CD4-positive, alpha-beta T cell (primary cell): ENCODE data around the gene CDH13. TPM values are rescaled to one million over a fixed set of nuclear protein-coding genes. Genes with fewer than 3 reads are reported as not detected.

ENCODE experiments used
- ATAC-seq: fragments of 200-7000 bp; cut with Tn5 transposase; one replicate; pipeline ENCODE4 v1.10.0; 2022; ENCODE audit warnings: mild to moderate bottlenecking; ENCODE audit not compliant: poor library complexity
- CTCF ChIA-PET: fragments of 350-600 bp; sonication (Branson Sonifier 250); formaldehyde crosslinking; loops from one replicate; lab custom pipeline; 2021; ENCODE audit warnings: antibody characterized with exemption, inconsistent platforms; lab: Charles Lee
- POLR2A ChIA-PET: fragments of 350-600 bp; sonication (Branson Sonifier 250); formaldehyde crosslinking; loops from one replicate; lab custom pipeline; 2021; ENCODE audit warnings: antibody characterized with exemption, inconsistent platforms; lab: Charles Lee
- DNase-seq, 14 experiments: peaks; one replicate each; pipeline ENCODE4 v3.0.0-alpha.2; 2013 to 2020; ENCODE audit warnings: mixed read lengths in 2 of 14
- H3K27ac ChIP-seq, 2 donors: one replicate each; pipeline versions ENCODE4 v1.5.1 to v1.7.0; 2013; ENCODE audit warnings: low read length in 2 of 2, low read depth in 1 of 2, mild to moderate bottlenecking in 1 of 2
- H3K27me3 ChIP-seq, 2 experiments: 1 replicate in 1 of 2; 2 replicates in 1 of 2; pipeline versions ENCODE4 v1.6.1 to v1.7.0; 2013; ENCODE audit warnings: low read length in 2 of 2, control low read depth in 1 of 2, mild to moderate bottlenecking in 1 of 2, moderate library complexity in 1 of 2; ENCODE audit not compliant: insufficient read depth in 2 of 2, control insufficient read depth in 1 of 2
- H3K36me3 ChIP-seq: one replicate; pipeline ENCODE4 v1.6.1; 2013; ENCODE audit warnings: low read length, control low read depth; ENCODE audit not compliant: insufficient read depth
- H3K4me1 ChIP-seq: one replicate; pipeline ENCODE4 v1.6.1; 2013; ENCODE audit warnings: low read length, control low read depth; ENCODE audit not compliant: insufficient read depth
- H3K4me3 ChIP-seq: one replicate; pipeline ENCODE4 v1.5.1; 2013; ENCODE audit warnings: mild to moderate bottlenecking, low read length, moderate library complexity
- H3K9me3 ChIP-seq, 2 experiments: 1 replicate in 1 of 2; 2 replicates in 1 of 2; pipeline versions ENCODE4 v1.6.1 to v1.7.0; 2013; ENCODE audit warnings: low read length in 2 of 2, mild to moderate bottlenecking in 2 of 2, control low read depth in 1 of 2, moderate library complexity in 1 of 2; ENCODE audit not compliant: control insufficient read depth in 1 of 2, insufficient read depth in 1 of 2
- H3K27ac Mint-ChIP-seq: one replicate; pipeline ENCODE4 v1.8.0; 2020; ENCODE audit warnings: mixed read lengths
- H3K27me3 Mint-ChIP-seq: one replicate; pipeline ENCODE4 v1.8.0; 2021; ENCODE audit warnings: mixed read lengths
- H3K36me3 Mint-ChIP-seq: one replicate; pipeline ENCODE4 v1.8.0; 2021; ENCODE audit warnings: low read depth, mixed read lengths
- H3K4me1 Mint-ChIP-seq: one replicate; pipeline ENCODE4 v1.8.0; 2021; ENCODE audit warnings: low read depth, mixed read lengths
- H3K4me3 Mint-ChIP-seq: one replicate; pipeline ENCODE4 v1.8.0; 2020; ENCODE audit warnings: mild to moderate bottlenecking, mixed read lengths
- H3K9me3 Mint-ChIP-seq: one replicate; pipeline ENCODE4 v1.8.0; 2020; ENCODE audit warnings: mixed read lengths
- CTCF ChIP-seq: fragments of 200-600 bp; IDR thresholded peaks from one replicate; pipeline ENCODE4 v1.8.0; 2022; ENCODE audit warnings: antibody characterized with exemption, mild to moderate bottlenecking
- intact Hi-C, 2 experiments: fragments of 100-400 bp; cut with DNase I in 1 of 2; cut with micrococcal nuclease in 1 of 2; formaldehyde crosslinking; loops; one replicate each; pipeline versions ENCODE4 v1.15.1 to v1.9.0; 2023 to 2025; cut with DNase I, micrococcal nuclease
- total RNA-seq, 174 experiments: library from RNA in 2 of 174; stranded (reverse) in 2 of 174; gene quantifications; one replicate each; pipeline ENCODE4 v1.2.3 and lab custom pipeline; 2021 to 2026

CDH13 gene
- total RNA-seq, 2 experiments from 2014 or later, result not detected

DNA sequence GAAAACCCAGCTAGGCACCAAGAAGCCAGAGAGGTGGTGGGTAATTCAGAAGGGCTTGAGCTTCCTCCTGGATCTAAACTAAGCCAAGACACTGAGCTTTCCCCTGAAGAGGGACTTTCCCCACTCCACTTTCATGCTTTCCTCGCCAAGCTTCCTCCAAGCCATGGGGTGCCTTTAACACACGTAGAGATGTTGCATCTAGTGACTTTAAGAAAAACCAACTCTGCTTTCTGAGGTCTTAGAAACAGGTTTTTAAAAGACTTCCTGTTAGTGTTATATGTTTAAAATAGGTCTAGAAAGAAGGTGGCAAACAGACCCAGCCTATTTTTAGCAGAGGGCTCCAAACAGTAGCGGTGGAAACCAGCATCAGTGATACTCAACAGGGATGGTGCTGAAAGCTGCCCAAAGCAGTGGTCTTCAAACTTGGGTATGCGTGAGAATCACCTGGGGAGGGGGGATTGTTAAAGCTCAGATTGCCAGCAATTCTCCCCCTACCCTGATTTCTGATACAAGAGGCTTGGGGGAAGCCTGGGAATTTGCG, 585.6 kb downstream of the CDH13 start:
- CTCF ChIA-PET, result no interaction called here

GRCh38 chr16:83214671-83215070, 587.9 kb downstream of the CDH13 start:
- DNase-seq, result no peak

More for the DNA sequence above, 585.6 kb downstream of the CDH13 start:
- Histone ChIP-seq H3K4me3 (no peak overlapping the region), H3K36me3 (no peaks in the 10 kb centered on the region), H3K9me3 (peaks cover 0 to 7% of the 10 kb centered on the region in 2 experiments), H3K27ac (no peak overlapping the region), H3K4me1 (no peaks in the 10 kb centered on the region), H3K27me3 (no peaks in the 10 kb centered on the region)
- no peak for TF ChIP-seq CTCF
- intact Hi-C loops, result loop anchor here (5.0 to 10.0 kb wide), 2 partner anchors 580 to 588 kb away; partner anchors contain the start of gene CDH13 (in 1 of the 2)
- no peak for DNase-seq
- H3K27me3 Mint-ChIP-seq, result no peaks in the 10 kb centered on the region
- H3K27ac Mint-ChIP-seq, result no peak overlapping the region
- H3K4me1 Mint-ChIP-seq, result no peaks in the 10 kb centered on the region
- no peaks in the 10 kb centered on the region for H3K9me3 Mint-ChIP-seq
- H3K4me3 Mint-ChIP-seq, result no peak overlapping the region
- POLR2A ChIA-PET, result no interaction called here
- no peaks in the 10 kb centered on the region for H3K36me3 Mint-ChIP-seq
- no peak for ATAC-seq

DNA sequence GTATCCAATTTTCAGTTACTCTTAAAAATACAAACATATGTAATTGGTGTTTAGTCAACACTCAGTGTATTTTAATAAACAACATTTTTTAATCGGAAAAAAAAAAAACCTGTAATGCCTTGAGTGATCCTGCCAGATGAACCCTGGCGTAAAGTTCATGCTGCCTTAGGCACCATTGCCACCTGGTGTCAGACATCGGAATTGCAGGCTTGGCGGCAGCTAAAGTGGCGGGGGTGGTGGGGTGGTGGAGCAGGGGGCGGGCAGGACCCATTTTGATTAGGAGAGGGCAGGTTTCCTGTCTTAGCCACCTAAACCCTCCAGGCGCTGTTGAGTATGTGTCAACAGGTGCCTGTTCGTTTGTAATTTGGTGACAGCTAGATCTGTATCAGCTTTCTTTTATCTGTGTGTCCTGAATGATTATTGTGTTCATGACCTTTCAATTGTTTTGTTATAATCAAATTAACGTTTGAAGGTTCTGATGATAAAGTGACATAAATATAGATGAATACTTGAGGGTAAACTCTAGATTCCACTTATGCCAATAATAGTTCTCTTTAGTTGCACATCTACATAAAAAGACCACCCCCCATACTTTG, 588.7 kb downstream of the CDH13 start:
- peak; percentile 53 for TF ChIP-seq CTCF
- CTCF ChIA-PET, result no interaction called here

More at GRCh38 chr16:83214671-83215070, 587.9 kb downstream of the CDH13 start:
- no peaks in the 10 kb centered on the region for H3K27me3 ChIP-seq
- no peak for TF ChIP-seq CTCF
- no peaks in the 10 kb centered on the region for H3K36me3 ChIP-seq
- H3K9me3 ChIP-seq, result peaks cover 0 to 7% of the 10 kb centered on the region in 2 experiments
- CTCF ChIA-PET, result interaction anchor here (0.6 kb wide), 1 partner anchor 32 kb away, joined by 3 read pairs; no protein-coding TSS in a partner anchor
- H3K4me3 ChIP-seq, result no peak overlapping the region
- Mint-ChIP-seq H3K4me1 (no peaks in the 10 kb centered on the region), H3K4me3 (no peak overlapping the region), H3K36me3 (no peaks in the 10 kb centered on the region), H3K9me3 (no peaks in the 10 kb centered on the region), H3K27ac (no peak overlapping the region), H3K27me3 (no peaks in the 10 kb centered on the region)
- POLR2A ChIA-PET, result no interaction called here
- no peaks in the 10 kb centered on the region for H3K4me1 ChIP-seq
- intact Hi-C loops, result loop anchor here (5.0 to 10.0 kb wide), 2 partner anchors 582 to 590 kb away; partner anchors contain the start of gene CDH13 (in 1 of the 2)
- ATAC-seq, result no peak
- H3K27ac ChIP-seq, result no peak overlapping the region

More for the DNA sequence above, 588.7 kb downstream of the CDH13 start:
- Histone ChIP-seq H3K36me3 (no peaks in the 10 kb centered on the region), H3K4me1 (no peaks in the 10 kb centered on the region), H3K27ac (no peak overlapping the region), H3K4me3 (no peak overlapping the region), H3K27me3 (no peaks in the 10 kb centered on the region), H3K9me3 (peaks cover 0 to 7% of the 10 kb centered on the region in 2 experiments)
- no peaks in the 10 kb centered on the region for H3K4me1 Mint-ChIP-seq
- POLR2A ChIA-PET, result no interaction called here
- H3K27me3 Mint-ChIP-seq, result no peaks in the 10 kb centered on the region
- H3K4me3 Mint-ChIP-seq, result no peak overlapping the region
- intact Hi-C loops, result loop anchor here in 1 of 2 experiments (10.0 kb wide), 1 partner anchor 591 kb away; the partner anchor contains the start of gene CDH13
- H3K36me3 Mint-ChIP-seq, result no peaks in the 10 kb centered on the region
- DNase-seq, result peak in 13 of 14 experiments; percentile 2 to 51 (median 20)
- no peak overlapping the region for H3K27ac Mint-ChIP-seq
- no peaks in the 10 kb centered on the region for H3K9me3 Mint-ChIP-seq
- ATAC-seq, result no peak
